Measurements from ENCODE around the gene MAP7D1.
A peak's percentile ranks its signal among the peaks of the same experiment; 100 is the strongest.
"Not testable (repeated sequence)": the region's sequence is repeated elsewhere in the genome, so short reads cannot be mapped to it uniquely, and the experiment has no call there.

The MAP7D1 gene

DNA sequence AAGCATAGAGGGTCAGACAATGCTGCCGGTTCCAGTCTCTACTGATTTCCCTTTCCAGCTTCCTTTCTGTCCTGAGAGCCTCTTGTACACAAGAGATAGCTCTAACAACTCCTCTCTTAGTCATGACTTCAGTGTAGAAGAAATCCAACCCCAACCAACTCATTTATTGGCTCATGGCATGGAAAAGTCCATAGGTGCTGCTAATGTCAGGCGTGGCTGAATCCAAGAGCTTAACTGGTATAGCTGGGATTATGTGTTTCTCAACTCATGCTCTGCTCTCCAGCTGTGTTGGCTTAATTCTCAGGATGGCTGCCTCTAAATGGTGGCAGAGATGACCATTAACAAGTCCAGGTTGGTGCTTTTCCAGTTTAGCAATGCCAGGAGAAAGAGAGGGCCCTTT, 55.9 kb downstream of the MAP7D1 start:
- no peak for TF ChIP-seq CTCF (IDR thresholded peaks at IDR 0.05; ENCODE audit: borderline replicate concordance, insufficient read depth, low read depth, low read length)
- H3K4me3 ChIP-seq (ENCODE audit: low read depth, low read length): no peak overlapping the region

- no peak for TF ChIP-seq CTCF (IDR thresholded peaks at IDR 0.05; ENCODE audit: borderline replicate concordance, insufficient read depth, low read depth, low read length)
- no peak overlapping the region for H3K4me3 ChIP-seq (ENCODE audit: low read depth, low read length)
These were observed 56.8 kb downstream of the MAP7D1 start for GRCh38 chr1:36212782-36213181.

- no peak for TF ChIP-seq CTCF (IDR thresholded peaks at IDR 0.05; ENCODE audit: borderline replicate concordance, insufficient read depth, low read depth, low read length)
- no peak overlapping the region for H3K4me3 ChIP-seq (ENCODE audit: low read depth, low read length)
These were observed 61.7 kb downstream of the MAP7D1 start for GRCh38 chr1:36217670-36218069.

- not testable (repeated sequence) for H3K4me3 ChIP-seq (ENCODE audit: low read depth, low read length)
These were observed 65.9 kb downstream of the MAP7D1 start for GRCh38 chr1:36221901-36222300.

GRCh38 chr1:36222481-36223380, 66.8 kb downstream of the MAP7D1 start:
- TF ChIP-seq CTCF (IDR thresholded peaks at IDR 0.05; ENCODE audit: borderline replicate concordance, insufficient read depth, low read depth, low read length): no peak
- H3K4me3 ChIP-seq (ENCODE audit: low read depth, low read length): peak overlapping the region; percentile 96

DNA sequence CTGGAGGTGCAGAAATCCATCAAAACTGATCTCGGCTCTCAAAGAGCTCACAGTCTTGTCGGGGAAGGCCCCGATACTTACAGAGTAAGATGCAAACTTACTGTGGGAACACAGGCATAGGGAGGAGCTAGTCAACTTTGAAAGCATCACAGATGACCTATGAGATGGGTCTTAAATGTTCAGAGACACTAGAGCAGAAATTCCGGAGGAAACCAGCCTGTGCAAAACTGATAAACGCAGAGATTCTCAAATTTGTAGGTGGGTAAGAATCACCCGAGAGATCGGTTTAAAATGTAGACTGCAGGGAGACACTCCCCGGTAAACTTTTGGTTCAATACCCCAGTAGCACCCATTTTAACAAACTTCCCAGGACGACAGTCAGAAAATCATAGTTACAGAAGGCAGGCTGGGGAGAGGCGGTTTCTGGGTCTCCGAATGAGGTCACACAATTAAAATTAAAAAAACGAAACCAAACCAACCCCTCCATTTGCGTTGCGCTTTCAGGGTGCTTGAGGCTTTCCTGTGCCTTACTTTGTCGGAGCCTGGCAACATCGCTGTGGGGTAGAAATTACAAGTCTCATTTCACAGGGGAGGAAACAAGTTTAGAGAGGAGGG, 67.5 kb downstream of the MAP7D1 start:
- peak overlapping the region; percentile 96 for H3K4me3 ChIP-seq (ENCODE audit: low read depth, low read length)
- no peak for TF ChIP-seq CTCF (IDR thresholded peaks at IDR 0.05; ENCODE audit: borderline replicate concordance, insufficient read depth, low read depth, low read length)

- H3K4me3 ChIP-seq (ENCODE audit: low read depth, low read length): peak within 1 kb of the TSS; percentile 96
- no peak for TF ChIP-seq CTCF (IDR thresholded peaks at IDR 0.05; ENCODE audit: borderline replicate concordance, insufficient read depth, low read depth, low read length)
These were observed 68.1 kb downstream of the MAP7D1 start, which contains the start of gene THRAP3 for GRCh38 chr1:36223996-36224536. Gene THRAP3, plus strand, starts transcription at chr1:36224443. Its CDS starts 58,121 bp downstream, at chr1:36282564.

Measured in GM12875 (cell line).